Measurements from ENCODE around the gene DUSP15. TPM values are rescaled to one million over a fixed set of nuclear protein-coding genes. Genes with fewer than 3 reads are reported as not detected.

The DUSP15 gene
- total and polyA plus RNA-seq, 2 of the 8 experiments (the other 6 are each of a cell fraction or from before 2014, with no cell fraction given) = 0.91 to 3.2 TPM

DNA sequence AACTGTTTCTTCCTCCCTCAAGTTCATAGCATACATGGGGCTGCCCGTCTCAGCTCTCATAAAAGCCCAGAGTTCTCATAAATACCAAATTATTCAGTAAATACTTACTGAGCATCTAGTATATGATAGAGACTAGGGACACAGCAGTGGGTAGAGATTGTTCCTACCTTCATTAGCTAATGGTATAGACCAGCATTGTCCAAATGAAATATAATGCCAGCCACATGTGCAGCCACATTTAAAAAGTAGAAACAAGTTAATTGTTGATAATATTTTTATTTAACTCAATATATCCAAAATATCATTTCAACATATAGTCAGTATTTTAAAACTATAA is 1.3 kb upstream of the DUSP15 start (continued):
- no peak for TF ChIP-seq CHD7 (IDR thresholded peaks at IDR 0.05; ENCODE audit: insufficient replicate concordance, low read length)
- TF ChIP-seq KDM5A (IDR thresholded peaks at IDR 0.05; ENCODE audit: low read length) = no peak
- TF ChIP-seq FOSL1 (IDR thresholded peaks at IDR 0.05; ENCODE audit: insufficient read depth, low read depth, low read length) = no peak
- TF ChIP-seq NRF1 (IDR thresholded peaks at IDR 0.05; ENCODE audit: low read depth, low read length) = no peak
- no peak for TF ChIP-seq E2F6 (IDR thresholded peaks at IDR 0.05)
- no peak for TF ChIP-seq GTF2F1 (IDR thresholded peaks at IDR 0.05; ENCODE audit: borderline replicate concordance, low read depth, low read length)
- no peak for TF ChIP-seq CEBPB (IDR thresholded peaks at IDR 0.05; ENCODE audit: low read depth, low read length)
- TF ChIP-seq SIX5 (IDR thresholded peaks at IDR 0.05; ENCODE audit: low read depth, low read length) = no peak
- no peak for TF ChIP-seq RFX5 (IDR thresholded peaks at IDR 0.05; ENCODE audit: borderline replicate concordance, low read depth, low read length)
- TF ChIP-seq SP2 (IDR thresholded peaks at IDR 0.05; ENCODE audit: low read length) = no peak
- TF ChIP-seq TCF12 (IDR thresholded peaks at IDR 0.05; ENCODE audit: low read depth, low read length) = no peak
- no peak for TF ChIP-seq JUND (IDR thresholded peaks at IDR 0.05; ENCODE audit: low read length)
- TF ChIP-seq BACH1 (IDR thresholded peaks at IDR 0.05; ENCODE audit: low read length) = no peak

Measured in H1 (cell line).